ENCODE data around the gene MAP3K4.

GRCh38 chr6:161130967-161131766 lies 139.6 kb downstream of the MAP3K4 start:
- TF ChIP-seq, protein P1, sequence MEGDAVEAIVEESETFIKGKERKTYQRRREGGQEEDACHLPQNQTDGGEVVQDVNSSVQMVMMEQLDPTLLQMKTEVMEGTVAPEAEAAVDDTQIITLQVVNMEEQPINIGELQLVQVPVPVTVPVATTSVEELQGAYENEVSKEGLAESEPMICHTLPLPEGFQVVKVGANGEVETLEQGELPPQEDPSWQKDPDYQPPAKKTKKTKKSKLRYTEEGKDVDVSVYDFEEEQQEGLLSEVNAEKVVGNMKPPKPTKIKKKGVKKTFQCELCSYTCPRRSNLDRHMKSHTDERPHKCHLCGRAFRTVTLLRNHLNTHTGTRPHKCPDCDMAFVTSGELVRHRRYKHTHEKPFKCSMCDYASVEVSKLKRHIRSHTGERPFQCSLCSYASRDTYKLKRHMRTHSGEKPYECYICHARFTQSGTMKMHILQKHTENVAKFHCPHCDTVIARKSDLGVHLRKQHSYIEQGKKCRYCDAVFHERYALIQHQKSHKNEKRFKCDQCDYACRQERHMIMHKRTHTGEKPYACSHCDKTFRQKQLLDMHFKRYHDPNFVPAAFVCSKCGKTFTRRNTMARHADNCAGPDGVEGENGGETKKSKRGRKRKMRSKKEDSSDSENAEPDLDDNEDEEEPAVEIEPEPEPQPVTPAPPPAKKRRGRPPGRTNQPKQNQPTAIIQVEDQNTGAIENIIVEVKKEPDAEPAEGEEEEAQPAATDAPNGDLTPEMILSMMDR (conservative IDR thresholded peaks at IDR 0.05; ENCODE audit: low read depth, low read length), result no peak
- TF ChIP-seq EZH2 (IDR thresholded peaks at IDR 0.05; ENCODE audit: borderline replicate concordance, low read depth, low read length, poor library complexity, severe bottlenecking), result no peak

Data from A673 (cell line).